Spleen (tissue), 11 donors: Measurements from ENCODE around the gene COL23A1. TPM values are rescaled to one million over a fixed set of nuclear protein-coding genes. Genes with fewer than 3 reads are reported as not detected.

ENCODE experiments used
- DNase-seq: peaks from one replicate; pipeline ENCODE4 v3.0.0-alpha.2; 2020
- H3K27ac ChIP-seq, 8 donors: fragments of 200-600 bp; sonication (generic) in 7 of 8; 1 replicate in 4 of 8; 2 replicates in 4 of 8; pipeline versions ENCODE4 v1.5.0 to v1.8.0; 2016 to 2021; ENCODE audit warnings: inconsistent platforms in 4 of 8, mild to moderate bottlenecking in 4 of 8, moderate library complexity in 1 of 8
- H3K27me3 ChIP-seq, 7 donors: fragments of 200-600 bp; sonication (generic) in 6 of 7; replicated peaks in 1 of 7; 1 replicate in 4 of 7; 2 replicates in 3 of 7; pipeline versions ENCODE4 v1.5.0 to v1.8.0; 2016 to 2021; ENCODE audit warnings: inconsistent platforms in 3 of 7, mild to moderate bottlenecking in 1 of 7
- H3K36me3 ChIP-seq, 6 donors: fragments of 200-600 bp; sonication (generic) in 5 of 6; 1 replicate in 4 of 6; 2 replicates in 2 of 6; pipeline versions ENCODE4 v1.5.0 to v1.8.0; 2016 to 2021; ENCODE audit warnings: inconsistent platforms in 2 of 6
- H3K4me1 ChIP-seq, 6 donors: fragments of 200-600 bp; sonication (generic) in 5 of 6; 1 replicate in 3 of 6; 2 replicates in 3 of 6; pipeline versions ENCODE4 v1.5.0 to v1.8.0; 2016 to 2021; ENCODE audit warnings: inconsistent platforms in 3 of 6
- H3K4me3 ChIP-seq, 8 donors: fragments of 200-600 bp; sonication (generic) in 7 of 8; 1 replicate in 4 of 8; 2 replicates in 4 of 8; pipeline versions ENCODE4 v1.5.0 to v1.8.0; 2016 to 2021; ENCODE audit warnings: inconsistent platforms in 4 of 8, mild to moderate bottlenecking in 4 of 8, moderate library complexity in 2 of 8
- H3K9me3 ChIP-seq, 8 donors: fragments of 200-600 bp; sonication (generic) in 7 of 8; 1 replicate in 4 of 8; 2 replicates in 4 of 8; pipeline versions ENCODE4 v1.5.0 to v1.8.0; 2016 to 2021; ENCODE audit warnings: inconsistent platforms in 4 of 8
- POLR2A ChIP-seq, 3 donors: fragments of 450-650 bp; IDR thresholded peaks; one replicate each; pipeline ENCODE4 v1.5.1; 2017; ENCODE audit warnings: antibody characterized with exemption in 3 of 3, mild to moderate bottlenecking in 1 of 3
- POLR2AphosphoS5 ChIP-seq, 3 donors: sonication (generic); formaldehyde crosslinking; IDR thresholded peaks; one replicate each; pipeline ENCODE4 v1.5.1; 2017; ENCODE audit warnings: antibody characterized with exemption in 3 of 3
- WGBS, 5 donors: extraction: QIAGEN DNeasy Blood & Tissue Kit in 3 of 5; methylation state at CpG; one replicate each; pipeline versions ENCODE4 v1.1.5 to v1.1.7; 2013 to 2018; 5-methylcytosine and 5-hydroxymethylcytosine counted together
- intact Hi-C: fragments of 100-400 bp; cut with DNase I; formaldehyde crosslinking; loops from one replicate; pipeline ENCODE4 v1.15.0; 2023; ENCODE audit warnings: low total_unique reads
- polyA plus RNA-seq, 3 donors: library from polyadenylated mRNA; stranded (reverse); fragments of 200-250 nt; gene quantifications; one replicate each; pipeline ENCODE4 v1.2.1, GENCODE V29; 2013
- total RNA-seq, 7 donors: library from RNA; depleted of rRNA in 3 of 7; stranded (reverse); fragments of >200 nt in 3 of 7; fragmentation: NEBNext Ultra II Directional in 4 of 7; extraction: Animal tissue kit (Norgen Biotek cat#: 25700) in 4 of 7; gene quantifications; one replicate each; pipeline versions ENCODE4 v1.1.0 to v1.2.1, GENCODE V29; 2016 to 2021
- TF ChIP-seq, protein P1 (sequence below), 11 experiments: fragments of 200-600 bp in 7 of 11; fragments of 450-650 bp in 4 of 11; sonication (generic) in 4 of 11; IDR thresholded peaks in 8 of 11; conservative IDR thresholded peaks in 3 of 11; 1 replicate in 7 of 11; 2 replicates in 4 of 11; pipeline versions ENCODE4 v1.4.0 to v1.8.0; 2016 to 2021; ENCODE audit warnings: antibody characterized with exemption in 11 of 11, inconsistent platforms in 4 of 11, mild to moderate bottlenecking in 1 of 11
- donor health status: healthy with polysubstance abuse.
- donor health status: DM: no; HTN: no; CAD: no; lungs with moderate emphysema.
- donor health status: DM: no; HTN: no; CAD: no.
- donor health status: Bipolar disorder and iron deficiency.
- donor health status: healthy.
- donor health status: DM: no; HTN: no; CAD: no.
- donor health status: DM: yes; HTN: yes; CAD: no.

COL23A1 gene
- total and polyA plus RNA-seq, 10 donors: 0.63 to 3.8 (median 1.9) TPM

DNA sequence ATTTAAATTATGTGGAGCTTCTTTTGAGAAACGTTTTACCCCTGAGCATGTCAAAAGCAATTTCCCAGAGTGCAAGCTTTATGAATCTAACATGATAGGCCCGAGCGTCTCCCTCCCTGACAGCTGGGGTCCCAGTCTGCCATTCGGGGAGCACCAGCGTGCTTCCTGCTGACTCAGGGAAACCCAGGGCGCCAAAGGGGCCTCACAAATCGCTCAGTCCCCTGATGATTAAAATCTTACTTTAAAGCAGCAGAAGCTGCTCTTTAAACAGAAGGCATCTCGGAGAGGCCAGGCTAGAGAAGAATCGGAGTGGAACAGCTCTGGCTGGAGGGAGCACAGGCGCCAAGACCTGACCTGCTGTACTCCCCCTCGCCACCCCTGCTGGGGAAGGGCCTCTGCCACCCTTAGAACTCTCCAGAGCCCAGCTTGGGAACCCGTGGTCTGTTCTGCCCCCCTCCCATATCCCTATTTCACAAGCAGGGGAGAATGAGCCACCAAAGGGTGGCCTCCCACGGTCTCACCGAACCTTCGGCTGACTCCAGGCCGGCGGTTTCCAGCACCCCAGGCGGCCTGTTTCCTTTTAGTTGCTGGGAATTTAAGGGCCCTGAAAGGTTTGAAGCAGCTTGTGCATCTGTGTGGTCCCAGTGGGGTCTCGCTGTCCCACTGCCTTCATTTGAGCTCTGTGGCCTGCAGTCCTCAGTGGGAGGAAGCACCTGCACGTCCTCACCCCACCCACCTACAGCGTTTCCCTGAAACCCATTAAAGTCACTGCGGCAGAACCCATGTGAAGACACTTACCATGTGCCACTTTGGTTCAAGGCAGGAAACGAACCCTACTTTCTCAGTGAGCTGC lies 147.6 kb downstream of the COL23A1 start:
- no peaks in the 10 kb centered on the region for H3K9me3 ChIP-seq
- no peaks in the 10 kb centered on the region for H3K27me3 ChIP-seq
- WGBS, 5 donors: 29 to 56% (median 50%) methylated on average over 20 to 23 of the region's 23 CpGs
- H3K4me3 ChIP-seq: no peak overlapping the region
- no peak overlapping the region for H3K27ac ChIP-seq
- H3K4me1 ChIP-seq: peaks cover 0 to 14% (median 0%) of the 10 kb centered on the region in 6 donors
- peak; percentile 49 for DNase-seq
- intact Hi-C loops: no loop called here
- TF ChIP-seq, protein P1, sequence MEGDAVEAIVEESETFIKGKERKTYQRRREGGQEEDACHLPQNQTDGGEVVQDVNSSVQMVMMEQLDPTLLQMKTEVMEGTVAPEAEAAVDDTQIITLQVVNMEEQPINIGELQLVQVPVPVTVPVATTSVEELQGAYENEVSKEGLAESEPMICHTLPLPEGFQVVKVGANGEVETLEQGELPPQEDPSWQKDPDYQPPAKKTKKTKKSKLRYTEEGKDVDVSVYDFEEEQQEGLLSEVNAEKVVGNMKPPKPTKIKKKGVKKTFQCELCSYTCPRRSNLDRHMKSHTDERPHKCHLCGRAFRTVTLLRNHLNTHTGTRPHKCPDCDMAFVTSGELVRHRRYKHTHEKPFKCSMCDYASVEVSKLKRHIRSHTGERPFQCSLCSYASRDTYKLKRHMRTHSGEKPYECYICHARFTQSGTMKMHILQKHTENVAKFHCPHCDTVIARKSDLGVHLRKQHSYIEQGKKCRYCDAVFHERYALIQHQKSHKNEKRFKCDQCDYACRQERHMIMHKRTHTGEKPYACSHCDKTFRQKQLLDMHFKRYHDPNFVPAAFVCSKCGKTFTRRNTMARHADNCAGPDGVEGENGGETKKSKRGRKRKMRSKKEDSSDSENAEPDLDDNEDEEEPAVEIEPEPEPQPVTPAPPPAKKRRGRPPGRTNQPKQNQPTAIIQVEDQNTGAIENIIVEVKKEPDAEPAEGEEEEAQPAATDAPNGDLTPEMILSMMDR (IDR thresholded peaks at IDR 0.05 in 8 of 11, conservative IDR thresholded peaks at IDR 0.05 in 3 of 11): no peak
- TF ChIP-seq POLR2AphosphoS5 (IDR thresholded peaks at IDR 0.05) (no peak), POLR2A (IDR thresholded peaks at IDR 0.05) (no peak)
- H3K36me3 ChIP-seq: no peaks in the 10 kb centered on the region

DNA sequence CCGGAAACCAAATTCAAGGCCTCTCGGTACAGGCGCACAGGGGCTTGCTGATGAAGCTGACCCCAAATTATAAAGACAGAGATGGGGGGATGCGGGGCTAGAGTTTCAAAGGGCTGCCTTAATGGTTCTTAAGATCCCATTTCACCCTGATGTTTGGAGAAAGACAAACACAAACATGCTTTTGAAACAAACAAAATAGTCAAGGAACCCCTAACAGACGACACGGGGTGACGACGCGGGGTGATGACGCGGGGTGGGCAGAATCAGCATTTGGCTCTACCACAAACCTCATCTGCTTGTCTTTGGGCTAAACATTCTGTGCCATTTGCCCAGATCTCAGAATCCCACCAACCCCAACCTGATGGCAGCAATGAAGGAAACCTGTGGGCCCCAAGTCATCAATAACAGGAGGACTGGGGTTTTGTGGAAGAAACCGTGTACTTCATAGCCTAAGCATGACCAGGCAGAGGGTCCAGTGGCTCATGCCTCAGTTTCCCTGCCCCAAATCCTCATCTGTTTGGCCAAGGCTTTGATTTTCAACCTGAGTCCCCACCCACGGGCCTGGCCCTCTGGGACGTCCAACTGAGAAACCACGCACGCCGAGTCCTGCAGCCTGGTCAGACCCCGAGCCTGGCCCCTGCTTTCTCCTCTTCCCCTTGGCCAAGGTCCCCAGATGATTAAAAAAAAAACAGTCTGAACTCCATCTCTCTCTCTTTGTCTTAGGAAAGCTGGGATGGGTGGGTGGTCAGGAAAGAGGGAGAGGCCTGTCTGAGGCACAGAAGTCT lies 148.5 kb downstream of the COL23A1 start:
- no peaks in the 10 kb centered on the region for H3K9me3 ChIP-seq
- no peaks in the 10 kb centered on the region for H3K36me3 ChIP-seq
- intact Hi-C loops: no loop called here
- TF ChIP-seq, protein P1 (IDR thresholded peaks at IDR 0.05 in 8 of 11, conservative IDR thresholded peaks at IDR 0.05 in 3 of 11): no peak
- no peak for TF ChIP-seq POLR2AphosphoS5 (IDR thresholded peaks at IDR 0.05)
- TF ChIP-seq POLR2A (IDR thresholded peaks at IDR 0.05): no peak
- no peak overlapping the region for H3K27ac ChIP-seq
- no peak for DNase-seq
- peaks cover 0 to 3% (median 0%) of the 10 kb centered on the region in 7 donors for H3K27me3 ChIP-seq
- no peak overlapping the region for H3K4me3 ChIP-seq
- peaks cover 0 to 14% (median 0%) of the 10 kb centered on the region in 6 donors for H3K4me1 ChIP-seq
- 89 to 95% (median 93%) methylated on average over 18 of the region's 18 CpGs for WGBS, 5 donors

DNA sequence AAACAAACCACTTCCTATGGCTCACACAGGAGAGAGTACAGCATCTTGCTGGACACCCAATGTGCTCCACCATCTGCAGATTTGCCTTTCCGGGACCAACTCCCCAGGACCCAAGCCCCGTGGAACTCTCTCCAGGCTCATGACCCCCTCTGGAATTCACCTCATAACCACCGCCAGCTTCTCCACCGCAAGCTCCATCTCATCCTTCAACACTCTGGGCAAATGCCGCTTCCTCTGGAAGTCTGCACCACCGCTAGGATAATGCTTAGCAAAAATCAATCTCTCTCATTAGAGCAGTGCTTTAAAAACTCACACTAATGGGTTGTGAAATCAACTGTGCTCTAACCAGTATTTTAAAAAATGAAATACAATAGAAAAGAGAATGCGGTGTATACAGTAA lies 150.0 kb downstream of the COL23A1 start:
- Histone ChIP-seq H3K27ac (no peak overlapping the region), H3K4me3 (no peak overlapping the region), H3K27me3 (peaks cover 0 to 3% (median 0%) of the 10 kb centered on the region in 7 donors), H3K36me3 (no peaks in the 10 kb centered on the region), H3K9me3 (no peaks in the 10 kb centered on the region), H3K4me1 (peaks cover 0 to 14% (median 0%) of the 10 kb centered on the region in 6 donors)
- TF ChIP-seq, protein P1 (IDR thresholded peaks at IDR 0.05 in 8 of 11, conservative IDR thresholded peaks at IDR 0.05 in 3 of 11): no peak
- DNase-seq: no peak
- intact Hi-C loops: no loop called here
- 64 to 91% (median 85%) methylated on average over 7 of the region's 7 CpGs for WGBS, 5 donors
